Right hindlimb (tissue), 1 donor: ENCODE measurements around the gene PTGER4.

Source experiments
- DNase-seq: peaks from one replicate; pipeline ENCODE4 v3.0.0-alpha.2; 2018

PTGER4 gene

DNA sequence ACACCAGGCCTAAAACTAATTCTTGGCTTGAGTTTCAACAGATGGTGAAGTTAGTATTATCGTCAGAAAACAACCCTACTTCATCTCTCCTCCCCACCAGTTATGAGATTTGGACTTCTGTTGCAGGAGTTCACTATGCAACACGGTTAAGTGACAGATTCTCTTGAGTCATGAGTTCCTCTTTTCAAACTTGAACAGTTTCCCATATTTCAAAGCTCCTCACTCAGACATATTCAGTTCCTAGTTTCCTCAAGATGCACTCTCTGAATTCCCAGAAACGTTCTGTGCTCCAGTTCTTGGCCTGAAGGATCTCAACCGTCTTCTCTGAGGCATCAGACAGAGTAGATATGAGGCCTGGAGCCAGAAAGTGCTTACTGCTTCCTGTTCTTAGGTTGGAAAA is 7.3 kb upstream of the PTGER4 start:
- no peak for DNase-seq

DNA sequence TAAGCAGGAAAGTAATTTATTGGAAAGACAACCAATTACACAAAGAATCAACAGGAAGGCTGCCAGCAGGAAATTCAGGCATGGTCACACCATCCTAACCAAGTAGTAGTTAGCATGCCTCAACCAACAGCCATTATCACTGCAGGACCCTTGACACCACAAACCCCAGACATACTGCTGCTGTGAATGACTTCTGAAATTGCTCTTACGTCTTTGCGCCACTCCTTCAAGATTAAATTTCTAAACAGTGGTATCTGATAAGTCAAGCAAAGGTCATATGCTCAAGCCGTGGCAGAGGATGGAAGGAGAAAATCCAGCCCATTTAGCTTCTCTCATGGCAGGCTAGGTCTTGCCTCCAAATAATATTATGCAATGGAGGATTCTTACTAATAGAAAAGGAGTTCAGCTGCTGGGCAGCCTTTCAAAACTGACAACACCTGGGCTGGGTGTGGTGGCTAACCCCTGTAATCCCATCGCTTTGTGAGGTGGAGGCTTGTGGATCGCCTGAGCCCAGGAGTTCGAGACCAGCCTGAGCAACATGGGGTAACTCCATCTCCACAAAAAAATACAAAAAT is 5.0 kb upstream of the PTGER4 start:
- no peak for DNase-seq

DNA sequence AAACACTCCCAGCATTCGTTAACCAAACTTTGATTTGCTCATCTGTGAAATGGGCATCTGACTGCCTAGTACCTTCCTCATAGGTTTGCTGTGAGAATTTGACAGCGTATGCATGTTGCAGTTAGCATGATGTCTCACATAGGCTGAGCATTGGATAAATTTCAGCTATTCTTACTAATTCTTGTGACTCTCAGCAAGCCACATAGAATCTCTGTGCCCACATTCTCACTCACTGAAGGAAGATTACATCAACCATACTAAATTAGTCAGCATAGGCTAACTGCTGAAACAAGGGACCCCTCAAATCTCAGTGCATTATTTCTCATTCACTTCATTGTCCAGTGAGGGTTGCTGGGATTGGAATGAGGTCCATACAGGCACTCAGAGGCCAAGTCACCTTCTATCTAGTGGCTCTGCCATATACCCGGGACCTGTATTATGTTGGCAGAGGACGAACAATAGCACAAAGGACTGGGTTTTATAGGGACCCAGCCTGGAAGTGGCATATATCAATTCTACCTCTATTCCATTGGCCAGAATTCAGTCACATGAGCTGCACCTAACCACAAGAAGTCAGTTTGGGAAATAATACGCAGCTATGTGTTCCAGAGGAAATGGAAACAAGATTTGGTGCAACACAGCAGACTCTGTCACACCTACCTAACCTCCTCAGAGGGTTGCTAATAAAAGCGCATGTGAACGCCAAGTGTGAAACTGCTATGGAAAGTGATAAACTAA is 4.2 kb upstream of the PTGER4 start:
- no peak for DNase-seq

DNA sequence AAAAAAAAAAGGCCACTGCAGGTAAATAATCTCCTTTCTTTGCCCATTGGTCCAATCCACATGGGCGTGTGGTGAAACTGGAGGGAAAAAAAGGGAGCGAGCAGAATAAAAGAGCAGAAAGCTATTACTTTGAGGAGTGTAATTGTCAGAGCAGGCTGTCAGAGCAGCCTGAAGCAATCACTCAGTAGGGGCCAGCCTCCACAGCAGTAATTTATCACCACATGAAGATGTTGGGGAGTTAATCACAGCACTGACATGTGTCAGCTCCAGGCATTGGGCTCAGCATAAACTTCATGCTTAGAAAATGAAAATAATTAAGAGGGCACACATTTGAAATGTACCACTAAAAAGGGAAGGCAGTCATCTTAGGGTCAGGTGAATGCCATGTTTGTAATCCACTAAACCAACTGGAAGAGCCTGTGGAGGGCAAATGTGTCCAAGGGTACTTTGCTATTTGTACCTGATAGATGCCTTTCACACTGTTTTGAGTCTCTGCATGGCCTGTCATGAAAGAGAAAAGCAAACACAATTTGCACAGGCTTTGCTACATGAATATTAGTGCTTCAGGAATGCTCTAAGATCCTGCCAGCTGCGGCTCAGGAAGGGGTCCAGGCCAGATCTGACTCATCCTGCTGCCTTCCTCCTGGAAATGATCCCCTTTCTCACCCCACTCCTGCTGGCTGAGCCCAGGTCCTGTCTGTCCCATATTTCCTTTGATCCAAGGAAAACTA is 2.9 kb upstream of the PTGER4 start:
- DNase-seq: peak; percentile 62

DNA sequence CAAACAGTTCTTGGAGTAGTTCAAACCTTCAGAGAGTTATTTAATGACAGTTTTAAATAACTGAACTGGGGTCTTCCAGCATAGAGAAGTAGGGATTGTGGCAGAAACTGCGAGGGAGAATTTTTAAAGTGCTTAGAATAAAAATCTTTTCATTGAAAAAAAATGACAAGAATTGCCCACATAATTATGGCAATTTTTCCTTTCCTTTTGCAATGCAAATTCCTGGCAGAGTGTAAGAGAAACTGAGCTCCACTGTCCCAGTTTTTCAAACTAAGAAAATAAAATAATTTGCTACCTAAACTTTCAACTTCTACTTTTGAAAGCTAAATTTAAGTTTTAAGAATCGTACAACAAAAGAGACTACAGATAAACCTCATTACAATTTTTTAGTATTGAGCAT is 2.3 kb upstream of the PTGER4 start:
- DNase-seq: no peak

DNA sequence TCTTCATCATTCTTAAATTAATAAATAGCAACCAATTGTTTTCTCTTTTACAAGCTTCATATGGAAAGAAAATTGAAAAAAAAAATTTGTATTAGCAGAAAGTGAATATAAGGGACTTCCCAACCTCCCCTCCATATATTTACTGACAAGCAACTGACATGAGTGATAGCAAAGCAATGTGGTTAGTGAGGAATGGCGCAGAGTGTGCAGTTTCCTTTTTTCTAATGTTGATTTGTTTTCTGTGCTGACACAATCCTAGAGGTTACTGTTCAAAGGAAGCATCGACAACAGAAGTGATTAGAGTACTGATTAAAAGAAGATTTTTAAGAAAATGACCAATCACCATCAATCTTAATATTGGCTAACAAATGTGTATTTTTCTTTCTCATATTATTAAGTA is 1.7 kb upstream of the PTGER4 start:
- no peak for DNase-seq

DNA sequence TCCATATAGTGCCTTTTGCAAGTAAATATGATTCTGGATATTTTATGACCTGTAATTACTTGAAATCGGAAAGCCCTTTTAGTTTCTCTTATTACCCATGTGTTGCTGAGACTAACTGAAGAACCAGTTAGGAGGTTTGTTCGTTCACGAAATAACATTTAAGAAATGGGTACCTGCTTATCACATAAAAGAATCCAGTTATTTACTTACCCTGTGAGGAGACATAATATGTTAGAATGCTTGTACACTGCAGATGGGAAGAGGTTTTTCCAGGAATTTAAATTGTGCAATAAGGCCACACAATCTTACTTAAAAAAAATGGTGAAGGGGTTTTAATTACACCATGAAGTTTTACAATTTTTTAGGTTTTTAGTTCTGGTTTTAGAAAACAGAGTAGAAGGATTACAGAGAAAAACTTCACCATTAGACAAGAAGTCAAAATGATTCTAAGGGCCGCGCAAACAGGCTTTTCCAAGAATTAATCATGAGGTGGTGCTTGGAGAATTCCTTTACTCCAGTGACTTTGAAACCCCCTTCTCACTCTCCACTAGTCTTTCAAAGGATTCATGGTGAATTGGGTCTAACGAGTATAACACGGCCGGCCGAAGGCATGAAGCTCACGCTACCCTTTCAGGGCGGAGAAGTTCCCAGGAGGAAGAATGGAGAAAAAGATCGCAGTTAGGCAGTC is 1.1 kb upstream of the PTGER4 start:
- DNase-seq: no peak

DNA sequence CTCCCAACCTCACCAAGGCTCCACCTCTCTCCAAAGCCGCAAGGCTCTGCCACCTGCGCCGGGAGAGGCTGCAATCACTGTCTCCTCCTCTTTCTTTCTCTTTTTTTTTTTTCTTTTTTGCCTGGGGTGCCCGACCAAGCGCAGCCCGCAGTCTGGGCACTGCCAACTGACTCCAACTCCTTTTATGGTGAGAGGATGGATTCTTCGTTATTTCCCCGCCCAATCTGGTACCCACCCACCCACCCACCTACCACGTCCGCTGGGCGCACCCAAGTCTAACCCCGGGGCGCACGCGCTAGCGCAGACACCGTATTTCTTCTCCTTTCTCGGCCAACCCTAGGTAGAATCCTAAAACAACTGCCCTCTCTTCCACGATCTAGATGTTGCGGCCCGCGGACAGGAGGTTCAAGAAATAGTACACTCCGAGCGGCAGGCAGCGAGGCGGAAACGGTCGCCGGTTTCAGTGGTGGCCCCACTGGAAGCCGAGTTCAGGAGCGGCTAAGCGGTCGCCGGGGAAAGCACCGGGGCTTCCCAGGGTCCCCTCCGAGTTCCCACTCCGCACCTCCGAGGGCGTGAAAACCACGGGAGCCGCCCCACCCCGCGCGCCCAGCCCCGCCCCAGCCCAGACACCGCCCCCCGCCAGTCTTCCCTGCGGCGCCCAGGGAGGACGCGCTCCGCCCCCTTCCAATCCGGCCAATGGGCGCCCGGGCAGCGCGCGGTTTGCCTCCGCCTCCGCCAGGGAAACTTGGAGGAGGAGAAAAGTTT is 385 bp upstream of the PTGER4 start:
- peak; percentile 95 for DNase-seq

DNA sequence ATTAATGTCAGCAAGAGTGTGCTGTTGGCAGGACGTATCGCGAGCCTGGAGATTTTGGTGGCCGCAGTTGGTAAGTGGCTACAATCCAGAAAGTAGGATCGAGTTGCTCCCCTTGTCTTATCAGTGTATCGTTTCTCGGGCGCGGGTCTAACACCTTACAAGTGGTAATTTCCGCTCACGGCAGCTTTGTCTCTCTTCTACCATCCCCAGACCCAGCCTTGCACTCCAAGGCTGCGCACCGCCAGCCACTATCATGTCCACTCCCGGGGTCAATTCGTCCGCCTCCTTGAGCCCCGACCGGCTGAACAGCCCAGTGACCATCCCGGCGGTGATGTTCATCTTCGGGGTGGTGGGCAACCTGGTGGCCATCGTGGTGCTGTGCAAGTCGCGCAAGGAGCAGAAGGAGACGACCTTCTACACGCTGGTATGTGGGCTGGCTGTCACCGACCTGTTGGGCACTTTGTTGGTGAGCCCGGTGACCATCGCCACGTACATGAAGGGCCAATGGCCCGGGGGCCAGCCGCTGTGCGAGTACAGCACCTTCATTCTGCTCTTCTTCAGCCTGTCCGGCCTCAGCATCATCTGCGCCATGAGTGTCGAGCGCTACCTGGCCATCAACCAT is 1.1 kb downstream of the PTGER4 start:
- DNase-seq: peak; percentile 46

DNA sequence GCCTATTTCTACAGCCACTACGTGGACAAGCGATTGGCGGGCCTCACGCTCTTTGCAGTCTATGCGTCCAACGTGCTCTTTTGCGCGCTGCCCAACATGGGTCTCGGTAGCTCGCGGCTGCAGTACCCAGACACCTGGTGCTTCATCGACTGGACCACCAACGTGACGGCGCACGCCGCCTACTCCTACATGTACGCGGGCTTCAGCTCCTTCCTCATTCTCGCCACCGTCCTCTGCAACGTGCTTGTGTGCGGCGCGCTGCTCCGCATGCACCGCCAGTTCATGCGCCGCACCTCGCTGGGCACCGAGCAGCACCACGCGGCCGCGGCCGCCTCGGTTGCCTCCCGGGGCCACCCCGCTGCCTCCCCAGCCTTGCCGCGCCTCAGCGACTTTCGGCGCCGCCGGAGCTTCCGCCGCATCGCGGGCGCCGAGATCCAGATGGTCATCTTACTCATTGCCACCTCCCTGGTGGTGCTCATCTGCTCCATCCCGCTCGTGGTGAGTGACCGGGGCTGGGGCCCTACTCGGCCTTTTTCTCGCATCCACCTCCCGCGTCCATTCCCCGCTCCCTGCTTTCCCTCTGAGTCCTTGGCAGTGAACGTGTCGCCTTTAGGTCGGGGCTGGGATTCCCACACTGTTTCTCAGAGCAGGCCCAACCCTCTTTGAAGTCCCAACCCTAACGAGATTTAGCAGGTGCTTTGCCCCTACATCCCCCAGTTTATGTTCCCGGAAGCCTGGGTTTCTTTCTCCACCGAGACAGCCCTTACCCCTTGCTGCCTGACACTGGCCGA is 1.8 kb downstream of the PTGER4 start:
- peak; percentile 43 for DNase-seq

DNA sequence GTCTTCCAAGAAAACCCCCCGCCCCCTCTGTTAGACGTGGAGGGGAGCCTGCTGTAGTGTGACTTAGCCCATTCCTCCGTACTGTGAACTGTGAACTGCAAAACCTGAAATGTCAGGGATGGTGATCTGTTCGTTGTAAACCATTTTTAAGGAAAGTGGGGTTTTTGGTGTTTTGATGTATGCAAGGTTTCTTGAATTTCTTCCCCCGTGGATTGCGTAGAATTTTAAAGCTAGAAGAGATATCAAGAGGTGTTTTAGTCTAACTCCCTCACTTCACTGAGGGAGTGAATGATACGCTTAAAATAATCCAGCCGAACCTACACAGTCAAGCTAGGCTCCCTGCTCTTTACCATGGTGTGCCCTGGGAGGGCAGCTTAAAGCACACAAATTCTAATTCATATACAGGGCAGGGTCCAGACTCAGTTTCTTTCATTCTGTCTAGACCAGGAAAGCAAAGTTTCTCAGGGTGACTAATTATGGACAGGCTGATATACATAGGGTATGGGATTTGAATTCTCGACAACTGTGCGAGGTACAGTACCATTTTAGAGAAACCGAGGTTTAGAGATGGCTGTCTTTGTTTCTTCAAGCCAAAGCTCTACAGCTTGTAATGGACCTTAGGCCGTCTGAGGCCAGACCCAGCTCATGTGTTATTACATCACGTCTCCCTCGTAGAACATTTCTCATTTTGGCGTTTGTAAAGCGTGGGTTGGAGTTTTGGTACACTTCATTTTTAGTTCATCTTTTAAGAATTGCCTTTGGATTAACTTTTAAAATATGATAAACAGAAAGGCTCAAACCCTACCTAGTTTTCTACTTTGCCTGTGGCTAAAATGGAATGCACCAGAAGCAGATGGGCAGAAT is 2.7 kb downstream of the PTGER4 start:
- no peak for DNase-seq

DNA sequence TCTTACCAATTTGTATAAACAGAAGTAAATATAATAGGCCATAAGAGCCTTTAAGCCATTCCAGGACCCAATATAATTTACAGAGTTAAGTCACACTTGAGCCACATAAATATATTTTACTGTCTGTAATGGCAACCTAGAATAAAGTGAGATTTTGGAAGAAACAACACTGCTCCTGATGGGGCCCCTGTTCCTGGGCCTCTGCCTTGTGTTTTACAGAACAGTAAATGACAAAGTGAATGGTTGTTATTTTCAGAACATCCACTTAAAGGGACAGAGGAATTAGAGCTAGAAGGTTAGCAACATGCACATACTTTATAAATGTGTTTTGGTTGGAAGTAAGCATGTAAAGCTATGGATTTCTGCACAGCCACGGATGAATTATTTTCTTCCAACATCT is 3.6 kb downstream of the PTGER4 start:
- no peak for DNase-seq

DNA sequence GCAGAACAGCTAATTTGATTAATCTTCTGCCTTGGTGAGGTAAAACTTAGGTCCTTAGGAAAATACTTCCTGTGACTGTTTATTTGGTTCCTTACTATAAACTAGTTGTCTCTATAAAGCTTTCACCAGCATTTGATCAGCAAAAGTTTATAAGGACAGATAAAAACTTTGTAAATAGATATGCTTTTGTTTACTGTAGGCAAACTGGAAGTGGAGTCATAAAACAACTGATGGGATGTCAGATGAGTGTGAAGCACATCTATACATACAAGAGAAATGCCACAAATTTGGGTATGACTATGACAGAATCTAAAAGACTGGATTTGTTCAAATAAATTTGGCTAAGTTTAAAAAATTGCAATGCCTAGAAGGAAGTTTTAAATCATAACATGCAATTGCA is 5.5 kb downstream of the PTGER4 start:
- no peak for DNase-seq

DNA sequence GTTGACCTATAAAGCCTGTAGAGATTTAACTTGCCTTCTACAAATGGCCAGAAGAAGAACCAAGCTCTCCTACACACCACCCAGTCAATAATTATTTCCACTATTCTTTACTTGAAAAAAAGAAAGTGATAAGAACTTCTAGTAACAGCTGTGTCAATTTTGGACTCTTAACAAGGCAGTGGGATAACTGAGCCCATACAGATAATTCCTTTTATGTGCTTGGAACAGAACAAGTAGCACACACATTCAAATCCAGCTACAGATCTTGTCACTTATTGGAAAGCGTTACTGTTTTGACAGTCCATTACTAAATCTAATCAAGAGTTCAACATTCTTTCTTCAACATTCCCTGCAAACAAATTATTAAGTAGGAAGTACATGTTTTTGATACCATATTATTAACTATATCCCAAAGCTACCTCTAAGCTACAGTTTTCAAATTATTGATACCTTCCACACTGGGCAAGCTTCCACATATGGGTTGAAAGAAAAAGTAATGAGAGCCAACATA is 6.3 kb downstream of the PTGER4 start:
- DNase-seq: no peak

DNA sequence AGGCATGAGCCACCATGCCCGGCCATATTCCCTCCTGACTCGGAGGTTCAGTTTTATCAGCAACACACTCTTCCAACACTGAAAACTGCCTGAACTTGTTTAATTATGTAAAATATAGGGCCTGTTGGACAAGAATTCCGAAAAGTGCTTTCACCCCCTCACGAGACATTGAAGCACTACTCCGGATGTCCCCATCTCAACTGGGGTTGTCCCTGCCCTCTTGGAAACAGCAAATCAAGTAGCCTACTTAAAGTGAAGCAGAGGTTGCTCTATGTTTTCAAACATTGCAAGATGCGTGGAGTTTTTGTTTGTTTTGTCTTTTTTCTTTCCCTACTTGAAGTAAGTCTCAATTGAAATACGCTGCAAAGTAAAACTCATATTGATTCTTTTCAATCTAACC is 7.6 kb downstream of the PTGER4 start:
- no peak for DNase-seq

DNA sequence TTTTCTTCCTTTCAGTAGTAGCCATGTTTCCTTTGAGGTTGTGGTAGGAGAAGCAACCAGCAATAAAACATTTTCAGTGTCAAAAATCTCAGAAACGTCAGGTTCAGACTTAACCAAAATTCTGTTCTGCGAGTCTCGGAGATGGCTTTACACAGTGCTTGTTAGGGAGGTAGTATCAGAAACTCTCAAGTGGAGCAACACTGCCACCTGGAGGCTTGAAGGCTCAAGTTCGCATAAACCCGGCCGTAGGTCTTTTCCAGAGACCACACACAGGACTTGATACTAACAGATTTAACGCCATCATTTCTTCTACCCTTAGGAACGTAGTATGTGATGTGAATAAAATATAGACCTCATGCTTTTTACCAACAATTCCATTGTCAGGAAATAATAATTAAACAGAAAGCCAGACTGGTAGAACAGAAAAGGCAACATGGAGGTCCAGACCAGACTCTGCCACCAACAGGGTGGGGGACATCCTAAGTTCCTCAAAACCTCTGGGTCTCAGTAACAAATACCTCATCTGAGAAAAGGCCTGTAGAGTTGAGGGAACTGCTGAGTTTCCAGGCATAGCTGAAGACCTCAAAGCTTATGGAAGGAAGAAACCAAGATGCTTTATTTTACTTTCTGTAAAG is 8.5 kb downstream of the PTGER4 start:
- peak; percentile 89 for DNase-seq

DNA sequence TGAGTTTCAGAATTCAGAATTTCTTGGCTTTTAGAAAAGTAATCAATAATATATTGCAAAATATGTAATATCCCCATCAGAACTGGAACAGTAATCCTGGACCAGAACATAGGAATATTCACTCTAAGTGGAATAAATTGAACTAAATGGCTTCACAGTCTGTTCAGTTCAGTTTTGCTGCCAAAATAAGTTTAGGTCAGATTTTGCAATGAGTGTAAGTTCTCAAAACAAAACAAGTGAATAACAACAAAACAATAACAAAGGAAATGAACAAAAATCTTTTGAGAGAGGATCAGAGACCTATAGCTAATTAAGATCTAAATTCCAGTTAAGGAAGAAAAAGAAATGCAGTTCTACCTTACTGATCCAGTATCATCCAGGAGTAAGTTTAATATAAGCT is 9.3 kb downstream of the PTGER4 start:
- DNase-seq: no peak

DNA sequence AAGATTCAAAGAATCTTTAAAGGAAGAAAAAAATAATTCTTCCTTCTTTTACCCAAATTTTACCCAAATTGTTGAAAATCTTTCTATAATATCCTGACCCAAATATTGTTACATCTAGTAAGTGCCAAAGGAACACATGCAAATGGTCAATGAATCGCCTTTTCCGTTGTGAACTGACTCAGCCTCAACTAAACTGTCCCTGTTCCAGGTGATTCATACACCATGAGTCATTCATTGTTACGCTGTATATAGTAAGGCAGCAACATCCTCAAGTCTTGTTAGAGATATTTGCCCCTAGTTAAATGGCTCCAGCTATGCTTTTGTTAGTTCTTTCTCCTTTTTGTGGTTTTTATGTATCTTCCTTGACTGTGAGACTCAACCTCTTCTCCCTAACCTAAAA is 9.7 kb downstream of the PTGER4 start:
- peak; percentile 39 for DNase-seq

DNA sequence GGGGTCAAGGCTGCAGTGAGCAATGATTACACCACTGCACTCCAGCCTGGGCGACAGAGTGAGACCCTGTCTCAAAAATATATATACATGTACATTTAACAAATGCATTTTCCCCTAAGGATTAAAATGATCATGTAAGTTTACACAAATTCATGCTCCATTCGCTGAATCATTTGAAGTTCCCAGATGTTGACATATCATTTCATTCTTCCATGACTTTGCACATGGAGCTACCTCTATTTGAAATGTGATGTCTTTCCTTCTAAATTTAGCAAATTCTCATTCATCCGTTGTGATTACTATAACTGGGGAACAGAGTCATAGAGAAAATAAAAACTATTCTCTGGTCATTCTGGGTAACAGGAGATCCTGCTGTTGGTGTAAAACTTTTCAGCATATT is 10.6 kb downstream of the PTGER4 start:
- DNase-seq: no peak

DNA sequence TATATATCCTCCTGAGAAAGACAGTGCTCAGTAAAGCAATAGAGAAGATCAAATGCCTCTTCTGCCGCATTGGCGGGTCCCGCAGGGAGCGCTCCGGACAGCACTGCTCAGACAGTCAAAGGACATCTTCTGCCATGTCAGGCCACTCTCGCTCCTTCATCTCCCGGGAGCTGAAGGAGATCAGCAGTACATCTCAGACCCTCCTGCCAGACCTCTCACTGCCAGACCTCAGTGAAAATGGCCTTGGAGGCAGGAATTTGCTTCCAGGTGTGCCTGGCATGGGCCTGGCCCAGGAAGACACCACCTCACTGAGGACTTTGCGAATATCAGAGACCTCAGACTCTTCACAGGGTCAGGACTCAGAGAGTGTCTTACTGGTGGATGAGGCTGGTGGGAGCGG is 12.2 kb downstream of the PTGER4 start:
- DNase-seq: no peak
